Stimulated activated CD4-positive, alpha-beta T cell treated with anti-CD3 and anti-CD28 coated beads, Interleukin-1b, Interleukin-23, amount 100 ng/mL, for 4 hours (primary cell): ENCODE results near the gene GSE1.

ENCODE experiments used
- DNase-seq, 2 donors: peaks; one replicate each; pipeline ENCODE4 v3.0.0-alpha.2; 2020; ENCODE audit warnings: low read depth in 2 of 2

Gene GSE1

DNA sequence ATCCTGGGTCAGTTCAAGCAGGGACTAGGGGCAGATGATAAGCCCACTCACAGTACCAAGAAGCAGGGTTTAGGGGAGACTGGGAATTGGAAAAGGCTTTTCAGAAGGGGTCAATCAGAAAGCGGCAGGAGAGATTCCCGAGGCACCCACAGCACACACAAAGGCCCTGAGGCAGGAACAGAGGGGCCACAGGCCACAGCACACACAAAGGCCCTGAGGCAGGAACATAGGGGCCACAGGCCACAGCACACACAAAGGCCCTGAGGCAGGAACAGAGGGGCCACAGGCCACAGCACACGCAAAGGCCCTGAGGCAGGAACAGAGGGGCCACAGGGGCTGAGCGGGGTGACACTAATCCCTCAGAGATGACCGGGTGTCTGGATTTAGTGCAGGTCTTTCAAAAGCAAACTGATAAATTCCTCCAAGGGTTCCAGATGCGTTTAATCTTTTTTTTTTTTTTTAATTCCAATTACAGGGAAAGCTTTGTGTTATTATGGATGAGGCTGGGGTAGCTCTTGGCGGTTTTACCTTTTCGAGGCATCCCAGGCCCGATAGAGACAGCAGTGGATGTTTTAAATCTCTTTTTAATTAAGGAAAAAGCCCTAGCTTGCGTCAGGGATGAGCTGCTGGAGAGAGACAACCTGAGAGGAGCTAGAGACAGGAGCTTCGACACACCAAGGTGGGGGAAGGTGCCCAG, 106.6 kb downstream of the GSE1 start:
- DNase-seq, result no peak

DNA sequence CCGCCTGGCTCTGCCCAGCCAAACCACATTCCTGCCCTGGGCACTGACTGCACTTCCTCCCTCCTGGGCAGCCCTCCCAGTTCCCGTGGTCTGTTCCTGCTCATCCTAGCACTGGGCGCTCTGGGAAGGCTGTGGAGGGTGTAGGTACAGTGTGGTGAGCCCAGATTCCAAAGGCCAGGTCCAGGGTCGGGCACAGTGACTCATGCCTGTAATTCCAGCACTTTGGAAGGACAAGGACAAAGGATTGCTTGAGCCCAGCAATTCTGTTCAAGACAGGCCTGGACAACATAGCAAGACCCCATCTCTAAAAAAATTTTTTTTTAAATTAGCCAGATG, 107.1 kb downstream of the GSE1 start:
- no peak for DNase-seq

DNA sequence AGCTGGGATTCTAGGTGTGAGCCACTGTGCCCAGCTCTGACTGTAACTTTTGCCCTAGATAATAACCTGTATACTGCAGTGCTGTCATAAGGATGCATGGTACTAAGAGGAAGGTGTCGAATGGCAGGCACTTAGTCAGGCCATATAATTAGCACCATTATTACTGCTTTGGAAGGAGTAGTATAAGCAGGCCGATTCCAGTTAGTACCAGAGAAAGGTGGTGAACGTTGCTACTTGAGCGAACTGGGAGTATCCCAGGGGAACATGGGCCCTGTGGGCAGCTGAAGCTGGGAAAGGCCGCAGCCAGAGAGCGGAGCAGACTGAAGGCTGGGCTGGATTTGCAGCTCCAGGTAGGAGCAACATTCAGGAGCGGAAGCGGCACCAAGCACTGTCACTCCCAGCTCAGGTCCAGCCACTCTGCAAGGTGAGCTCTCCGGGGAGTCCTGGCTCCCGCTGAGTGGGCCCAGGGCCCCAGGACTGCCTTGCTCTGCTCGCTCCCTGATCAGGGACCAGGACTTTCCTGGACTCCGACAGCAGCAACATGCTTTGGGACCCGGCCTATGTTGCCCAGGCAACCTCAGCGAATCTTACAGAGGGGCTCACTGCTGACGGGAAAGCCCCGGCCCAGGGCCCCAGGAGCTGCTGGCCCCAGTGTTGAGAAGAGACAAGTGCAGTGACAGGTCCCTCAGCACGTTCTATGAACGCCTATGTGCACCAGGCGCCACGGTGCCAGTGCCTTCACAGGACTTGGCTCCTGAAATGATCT, 109.2 kb downstream of the GSE1 start:
- no peak for DNase-seq

DNA sequence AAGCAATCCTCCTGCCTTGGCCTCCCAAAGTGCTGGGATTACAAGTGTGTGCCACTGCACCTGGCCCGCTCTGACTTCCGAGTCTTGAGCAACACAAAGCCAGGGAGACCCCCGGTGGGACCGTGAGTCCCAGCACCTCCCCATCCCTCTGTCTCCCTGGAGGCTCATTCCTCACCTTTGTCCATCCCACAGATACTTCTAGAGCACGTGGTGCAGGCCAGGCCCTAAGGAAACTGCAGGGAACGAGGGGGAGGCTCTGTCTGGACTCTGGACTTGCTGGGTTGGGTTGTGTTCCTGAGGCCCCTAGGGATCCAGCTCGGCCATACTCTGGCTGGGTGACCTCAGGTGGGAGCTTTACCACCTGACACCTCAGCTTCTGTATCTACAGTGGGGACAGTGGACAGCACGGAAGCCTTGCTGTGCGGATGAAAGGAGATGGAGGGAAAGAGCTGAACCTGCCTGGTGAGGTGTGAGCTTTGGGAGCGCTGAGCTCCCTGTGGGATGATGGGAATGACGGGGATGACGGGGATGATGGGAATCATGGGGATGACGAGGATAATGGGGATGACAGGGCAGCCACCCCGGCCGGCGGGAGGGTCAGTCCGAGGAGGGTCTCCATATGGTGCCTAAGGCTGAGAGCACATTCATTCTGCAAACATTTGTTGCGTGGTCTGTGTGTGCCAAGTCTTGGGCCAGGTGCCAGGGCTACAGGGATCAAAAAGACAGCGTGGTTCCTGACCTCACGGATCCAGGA, 111.2 kb downstream of the GSE1 start:
- no peak for DNase-seq

DNA sequence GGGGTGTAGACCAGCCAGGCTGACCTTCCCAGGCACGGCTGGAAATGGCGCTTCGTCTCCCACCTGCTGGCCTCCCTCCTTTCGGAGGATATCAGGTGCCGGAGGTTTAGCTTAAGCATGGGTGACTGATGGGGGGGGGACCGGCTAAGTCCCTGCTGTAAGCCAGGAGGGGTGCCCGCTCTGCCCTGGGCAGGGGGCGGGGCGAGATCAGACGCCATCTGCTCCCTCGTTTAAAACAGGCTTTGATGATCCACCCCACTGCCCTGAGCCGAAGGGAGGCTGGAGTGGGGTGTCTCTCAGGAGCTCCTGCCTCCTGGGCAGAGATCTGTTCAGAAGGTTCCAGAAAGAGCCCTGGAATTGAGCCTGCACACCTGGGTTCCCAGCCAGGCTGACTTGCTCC, 111.8 kb downstream of the GSE1 start:
- no peak for DNase-seq
